T-helper 17 cell (primary cell): ENCODE measurements around the gene PRKCE. TPM values are rescaled to one million over a fixed set of nuclear protein-coding genes. Genes with fewer than 3 reads are reported as not detected.

ENCODE experiments used
- ATAC-seq: fragments of 150-1000 bp; cut with Tn5 transposase; 2 replicates; pipeline ENCODE4 v1.10.0; 2021; ENCODE audit warnings: mild to moderate bottlenecking, moderate library complexity
- DNase-seq, 3 donors: peaks; one replicate each; pipeline versions ENCODE4 v3.0.0 to v3.0.0-alpha.2; 2020 to 2021
- H3K9me3 ChIP-seq: one replicate; pipeline ENCODE4 v1.7.0; 2013; ENCODE audit warnings: low read length, mild to moderate bottlenecking; ENCODE audit not compliant: control insufficient read depth, poor library complexity, severe bottlenecking
- H3K27ac Mint-ChIP-seq: one replicate; pipeline ENCODE4 v1.8.0; 2022; ENCODE audit warnings: mild to moderate bottlenecking, moderate library complexity, mixed read lengths
- H3K27me3 Mint-ChIP-seq: one replicate; pipeline ENCODE4 v1.8.0; 2022; ENCODE audit warnings: mixed read lengths
- H3K36me3 Mint-ChIP-seq: one replicate; pipeline ENCODE4 v1.8.0; 2022; ENCODE audit warnings: low read depth, mixed read lengths
- H3K4me1 Mint-ChIP-seq: one replicate; pipeline ENCODE4 v1.8.0; 2022; ENCODE audit warnings: mild to moderate bottlenecking, mixed read lengths
- H3K4me3 Mint-ChIP-seq: one replicate; pipeline ENCODE4 v1.8.0; 2022; ENCODE audit warnings: mild to moderate bottlenecking, moderate library complexity, mixed read lengths
- total RNA-seq, 4 donors: library from RNA in 2 of 4; stranded (reverse) in 2 of 4; gene quantifications; one replicate each; pipeline ENCODE4 v1.2.3 and lab custom pipeline; 2022 to 2026

PRKCE gene
- total RNA-seq, 2 donors from 2014 or later: 17.6 to 23.7 TPM

- DNase-seq: no peak
- Mint-ChIP-seq H3K4me1 (peaks cover 19% of the 10 kb centered on the region), H3K27ac (peak overlapping the region; percentile 39), H3K4me3 (no peak overlapping the region), H3K27me3 (no peaks in the 10 kb centered on the region), H3K36me3 (no peaks in the 10 kb centered on the region)
- ATAC-seq: no peak
- no peaks in the 10 kb centered on the region for H3K9me3 ChIP-seq
These were observed 584.8 kb downstream of the PRKCE start for GRCh38 chr2:46236006-46236875.

DNA sequence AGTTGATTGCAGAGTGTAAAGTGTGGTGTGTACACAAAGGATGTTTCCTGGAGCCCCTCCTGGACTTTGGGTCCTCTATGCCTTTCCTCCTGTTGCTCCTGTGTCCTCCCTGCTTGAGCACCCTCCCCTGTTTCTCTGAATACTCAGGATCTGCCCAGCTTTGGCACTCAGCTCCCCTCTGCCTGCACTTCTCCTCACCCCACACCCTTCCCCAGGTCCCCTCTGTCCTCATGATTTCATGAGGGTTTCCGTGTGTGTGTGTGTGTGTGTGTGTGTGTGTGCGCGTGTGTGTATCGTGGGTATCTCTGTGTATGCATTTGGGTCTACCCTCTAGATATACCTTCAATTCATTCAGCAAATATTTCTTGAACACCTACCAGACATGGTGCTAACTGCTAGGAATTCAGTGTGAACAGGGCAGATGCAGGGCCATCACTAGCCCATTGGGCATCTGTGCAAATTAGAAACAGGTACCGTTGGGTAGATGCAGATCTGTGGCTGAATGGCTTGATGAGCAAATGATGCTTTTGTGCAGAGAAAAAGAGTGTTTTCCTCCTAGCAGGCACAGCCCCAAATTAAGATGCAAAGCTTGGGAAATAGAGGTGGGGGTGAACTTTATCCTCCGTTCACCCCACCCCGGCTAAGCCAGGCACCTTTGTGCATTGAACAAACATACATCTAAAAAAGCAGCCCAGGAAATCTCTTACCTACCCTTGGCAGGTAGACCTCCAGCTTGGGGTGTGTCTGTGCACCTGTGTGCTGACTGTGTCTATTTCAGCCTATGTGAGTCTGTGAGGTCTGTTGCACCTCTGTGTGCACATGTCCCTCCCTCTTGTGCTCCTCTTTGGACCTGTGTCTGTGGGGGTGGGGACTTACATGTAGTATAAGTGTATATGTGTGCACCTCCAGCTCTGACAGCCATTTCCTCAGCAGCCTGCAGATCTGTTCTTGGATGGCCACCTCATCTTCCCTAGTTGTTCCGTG lies 585.7 kb downstream of the PRKCE start:
- H3K36me3 Mint-ChIP-seq: no peaks in the 10 kb centered on the region
- no peaks in the 10 kb centered on the region for H3K9me3 ChIP-seq
- DNase-seq (no peak), ATAC-seq (no peak)
- no peaks in the 10 kb centered on the region for H3K27me3 Mint-ChIP-seq
- no peak overlapping the region for H3K4me3 Mint-ChIP-seq
- H3K4me1 Mint-ChIP-seq: peaks cover 19% of the 10 kb centered on the region
- H3K27ac Mint-ChIP-seq: peak overlapping the region; percentile 39

Other genes with a start within 250 kb of the PRKCE start
- gene SRBD1, start 40.4 kb upstream of the PRKCE start, total RNA-seq: 10 to 100 TPM; 15.0 to 17.2 TPM